Measurements from ENCODE around the gene IL25.
A peak's percentile ranks its signal among the peaks of the same experiment; 100 is the strongest.
"Not testable (repeated sequence)": the region's sequence is repeated elsewhere in the genome, so short reads cannot be mapped to it uniquely, and the experiment has no call there.

IL25 gene

DNA sequence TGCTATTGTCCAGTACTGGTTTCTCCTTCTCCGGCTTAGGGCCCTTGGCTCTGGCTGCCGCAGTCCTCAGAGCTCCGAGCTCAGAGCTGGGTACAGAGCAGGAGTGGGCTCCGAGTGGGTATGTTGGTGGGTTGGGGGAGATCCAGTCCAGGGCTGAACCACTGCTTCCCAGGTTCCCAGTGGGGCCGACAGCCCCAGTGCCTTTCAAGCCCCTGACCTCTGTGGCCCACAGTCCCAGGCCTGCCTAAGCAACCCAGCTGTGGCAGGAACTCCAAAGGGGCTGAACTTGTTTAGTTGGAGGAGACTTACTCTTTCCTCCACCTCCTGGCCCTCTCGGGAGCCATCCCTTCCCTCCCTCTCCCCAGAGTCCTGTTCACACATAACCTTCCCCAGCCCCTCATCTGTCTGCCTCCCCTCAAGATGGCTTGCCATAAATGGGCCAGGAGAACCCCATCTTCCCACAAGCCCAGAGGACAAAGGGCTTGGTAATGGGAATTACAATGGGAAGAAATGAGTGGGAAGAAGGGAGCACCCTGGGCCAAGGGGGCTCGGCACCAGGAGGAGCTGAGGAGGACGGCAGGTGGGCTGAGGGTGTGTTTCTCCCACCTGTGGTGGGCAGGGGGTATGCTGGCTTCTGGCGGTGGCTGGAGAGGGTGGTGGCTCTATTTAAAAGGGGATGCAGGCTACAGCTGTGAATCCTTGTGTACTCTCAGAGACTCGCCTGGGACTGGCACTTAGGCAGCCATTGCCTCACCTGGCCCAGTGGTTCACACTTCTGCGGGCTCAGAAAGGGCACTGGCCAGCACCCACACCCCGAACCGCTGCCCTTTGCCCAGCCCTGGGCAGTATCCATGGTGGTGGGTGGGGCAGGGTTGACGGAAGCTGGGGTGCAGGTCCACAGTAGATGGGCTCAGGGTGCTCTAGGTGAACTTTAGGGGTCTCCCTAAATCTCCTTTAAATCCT lies 39.2 kb downstream of the IL25 start:
- H3K27ac Mint-ChIP-seq: no peak overlapping the region

DNA sequence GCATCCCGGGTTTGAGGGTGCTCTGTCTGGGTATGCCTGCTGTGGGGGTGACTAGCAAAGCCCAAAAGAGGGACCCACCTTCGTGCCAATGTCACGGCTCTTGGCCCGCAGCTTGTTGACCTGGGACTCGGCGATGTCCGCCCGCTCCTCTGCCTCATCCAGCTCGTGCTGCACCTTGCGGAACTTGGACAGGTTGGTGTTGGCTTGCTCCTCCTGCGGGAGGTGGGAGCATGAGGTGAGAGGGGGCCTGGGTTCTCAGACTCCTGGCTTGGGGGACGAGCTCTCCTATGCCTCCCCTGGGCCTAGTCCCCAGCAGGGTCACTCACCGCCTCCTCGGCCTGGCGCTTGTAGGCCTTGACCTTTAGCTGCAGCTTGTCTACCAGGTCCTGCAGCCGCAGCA lies 41.1 kb downstream of the IL25 start:
- Mint-ChIP-seq H3K36me3 (ENCODE audit: low read depth) (no peaks in the 10 kb centered on the region), H3K4me1 (ENCODE audit: low read depth) (no peaks in the 10 kb centered on the region), H3K27me3 (peaks cover 3% of the 10 kb centered on the region), H3K27ac (no peak overlapping the region), H3K4me3 (no peak overlapping the region), H3K9me3 (no peaks in the 10 kb centered on the region)
- DNase-seq: no peak

More for the DNA sequence above, 39.2 kb downstream of the IL25 start:
- no peaks in the 10 kb centered on the region for H3K36me3 Mint-ChIP-seq (ENCODE audit: low read depth)
- no peak for DNase-seq
- no peaks in the 10 kb centered on the region for H3K9me3 Mint-ChIP-seq
- peaks cover 4% of the 10 kb centered on the region for H3K27me3 Mint-ChIP-seq
- H3K4me1 Mint-ChIP-seq (ENCODE audit: low read depth): no peaks in the 10 kb centered on the region
- no peak overlapping the region for H3K4me3 Mint-ChIP-seq

DNA sequence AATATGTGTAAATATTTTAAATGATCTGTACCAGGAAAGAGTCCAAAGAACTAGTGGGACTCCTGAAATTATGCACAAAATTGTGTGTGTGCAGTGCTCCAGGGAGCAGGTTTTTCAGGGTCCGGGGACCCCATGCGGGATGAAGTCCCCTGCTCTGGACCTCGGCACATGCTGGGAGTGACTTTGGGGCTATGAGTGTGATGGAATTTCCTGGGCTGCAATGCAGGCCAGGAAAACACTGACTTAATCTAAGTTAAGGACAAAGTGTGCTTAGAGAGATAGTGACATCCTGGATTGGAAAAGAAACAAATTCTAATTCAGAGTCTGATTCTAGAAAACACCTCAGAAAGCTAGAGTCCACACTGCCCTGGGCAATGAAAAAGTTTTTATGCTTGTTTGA lies 41.6 kb downstream of the IL25 start:
- Mint-ChIP-seq H3K27me3 (peaks cover 3% of the 10 kb centered on the region), H3K9me3 (no peaks in the 10 kb centered on the region), H3K4me1 (ENCODE audit: low read depth) (no peaks in the 10 kb centered on the region), H3K4me3 (no peak overlapping the region), H3K27ac (no peak overlapping the region), H3K36me3 (ENCODE audit: low read depth) (no peaks in the 10 kb centered on the region)
- no peak for DNase-seq

DNA sequence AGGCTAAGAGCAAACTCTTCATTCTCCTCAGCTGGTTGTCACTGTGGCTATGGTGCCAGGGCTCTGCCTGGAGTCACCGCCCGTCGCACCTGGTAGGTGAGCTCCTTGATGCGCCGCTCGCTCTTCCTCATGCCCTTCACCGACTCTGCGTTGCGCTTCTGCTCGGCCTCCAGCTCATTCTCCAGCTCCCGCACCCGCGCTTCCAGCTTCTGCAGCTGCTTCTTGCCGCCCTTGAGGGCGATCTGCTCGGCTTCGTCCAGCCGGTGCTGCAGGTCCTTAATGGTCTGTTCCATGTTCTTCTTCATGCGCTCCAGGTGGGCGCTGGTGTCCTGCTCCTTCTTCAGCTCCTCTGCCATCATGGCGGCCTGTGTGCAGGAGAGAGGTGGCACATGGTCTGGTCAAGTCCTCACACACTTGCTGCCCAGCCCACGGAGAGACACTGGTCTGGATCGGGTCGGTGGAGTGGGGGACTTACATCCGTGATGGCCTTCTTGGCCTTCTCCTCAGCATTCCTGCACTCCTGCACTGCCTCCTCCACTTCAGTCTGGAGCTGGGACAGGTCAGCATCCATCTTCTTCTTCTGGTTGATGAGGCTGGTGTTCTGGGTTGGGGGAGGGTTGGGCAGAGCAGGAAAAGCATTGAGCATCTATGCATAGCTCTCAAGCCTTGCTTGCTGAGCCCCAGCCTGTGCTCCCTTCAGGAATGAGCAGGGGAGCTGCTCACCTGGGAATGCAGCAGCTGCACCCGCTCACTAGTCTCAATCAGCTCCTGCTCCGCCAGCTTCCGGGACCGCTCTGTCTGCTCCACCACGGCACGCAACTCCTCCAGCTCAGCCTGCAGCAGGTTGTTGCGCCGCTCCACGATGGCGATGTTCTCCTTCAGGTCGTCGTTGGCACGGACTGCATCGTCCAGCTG lies 42.6 kb downstream of the IL25 start:
- no peak overlapping the region for H3K27ac Mint-ChIP-seq
- H3K9me3 Mint-ChIP-seq: no peaks in the 10 kb centered on the region
- peaks cover 3% of the 10 kb centered on the region for H3K27me3 Mint-ChIP-seq
- no peaks in the 10 kb centered on the region for H3K4me1 Mint-ChIP-seq (ENCODE audit: low read depth)
- DNase-seq: no peak
- no peaks in the 10 kb centered on the region for H3K36me3 Mint-ChIP-seq (ENCODE audit: low read depth)
- no peak overlapping the region for H3K4me3 Mint-ChIP-seq

DNA sequence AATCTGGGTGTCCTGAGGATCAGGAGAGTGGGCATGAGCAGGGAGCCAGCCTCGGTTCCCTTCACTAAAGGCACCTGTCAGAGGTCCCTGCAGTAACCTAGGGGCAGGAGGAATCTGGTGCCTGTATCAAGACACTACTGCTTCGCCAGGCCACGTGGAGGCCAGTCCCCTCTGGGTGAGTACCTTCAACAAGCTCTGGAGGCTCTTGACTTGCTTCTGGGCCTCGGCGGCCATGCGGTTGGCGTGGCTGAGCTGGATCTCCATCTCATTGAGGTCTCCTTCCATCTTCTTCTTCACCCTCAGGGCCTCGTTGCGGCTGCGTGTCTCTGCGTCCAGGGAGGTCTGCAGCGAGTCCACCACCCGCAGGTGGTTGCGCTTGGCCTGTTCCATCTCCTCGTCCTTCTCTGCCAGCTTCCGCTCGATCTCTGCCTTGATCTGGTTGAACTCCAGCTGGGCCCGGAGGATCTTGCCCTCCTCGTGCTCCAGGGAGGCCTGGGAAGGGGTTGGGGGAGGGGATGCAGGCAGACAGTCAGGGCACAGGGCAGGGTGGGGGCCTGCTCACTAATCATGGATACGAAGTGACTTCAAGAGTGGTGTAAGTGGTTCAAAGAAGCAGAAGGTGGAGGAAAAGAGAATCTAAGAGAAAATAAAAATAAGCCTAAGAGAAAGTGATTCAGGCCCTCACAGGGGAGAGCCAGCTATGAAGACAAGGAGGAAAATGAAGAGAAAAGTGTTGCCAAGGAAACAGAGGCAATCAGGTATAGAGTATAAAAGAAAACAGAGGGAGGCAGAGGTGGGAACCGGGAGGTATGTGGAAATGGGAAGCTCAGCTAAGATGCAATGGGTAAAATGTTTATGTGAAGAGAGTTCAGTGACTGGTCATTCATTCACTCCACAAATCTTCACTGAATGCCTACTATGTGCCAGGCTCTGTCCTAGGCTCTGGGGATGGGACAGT lies 43.5 kb downstream of the IL25 start:
- Mint-ChIP-seq H3K27ac (no peak overlapping the region), H3K36me3 (ENCODE audit: low read depth) (no peaks in the 10 kb centered on the region), H3K9me3 (no peaks in the 10 kb centered on the region), H3K4me1 (ENCODE audit: low read depth) (peaks cover 3% of the 10 kb centered on the region), H3K27me3 (peaks cover 3% of the 10 kb centered on the region), H3K4me3 (no peak overlapping the region)
- no peak for DNase-seq

DNA sequence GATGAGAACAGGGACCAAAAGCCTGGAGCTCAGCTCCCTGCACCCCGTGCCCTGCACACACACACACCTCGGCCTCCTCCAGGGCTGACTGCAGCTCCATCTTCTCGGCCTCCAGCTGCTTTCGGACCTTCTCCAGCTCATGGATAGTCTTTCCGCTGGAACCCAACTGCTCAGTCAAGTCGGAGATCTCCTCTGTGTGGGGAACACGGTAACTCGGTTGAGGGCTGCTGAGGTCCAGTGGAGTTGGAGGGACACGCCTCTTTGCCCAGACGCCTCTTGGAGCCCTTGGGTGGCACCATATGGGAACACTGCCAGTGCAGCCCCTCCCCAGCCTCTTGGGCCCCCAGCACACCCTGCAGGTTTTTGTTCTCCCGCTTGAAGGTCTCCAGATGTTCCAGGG lies 44.2 kb downstream of the IL25 start:
- H3K27me3 Mint-ChIP-seq: peaks cover 3% of the 10 kb centered on the region

DNA sequence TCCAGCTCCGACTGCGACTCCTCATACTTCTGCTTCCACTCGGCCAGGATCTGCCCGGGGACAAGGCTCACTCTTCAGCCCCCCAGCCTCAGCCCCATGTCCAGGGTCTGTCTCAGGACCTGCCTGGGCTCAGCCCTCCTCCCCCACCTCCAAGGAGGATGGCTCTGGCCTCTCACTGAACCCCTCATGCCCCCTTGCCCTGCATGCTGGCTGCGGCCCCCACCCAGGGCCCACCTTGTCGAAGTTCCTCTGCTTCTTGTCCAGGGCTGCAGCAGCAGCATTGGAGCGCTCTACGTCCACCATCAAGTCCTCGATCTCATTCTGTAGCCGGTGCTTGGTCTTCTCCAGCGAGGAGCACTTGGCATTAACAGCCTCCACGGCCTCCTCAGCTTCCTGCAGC lies 44.7 kb downstream of the IL25 start:
- H3K4me3 Mint-ChIP-seq; H3K36me3 Mint-ChIP-seq (ENCODE audit: low read depth); H3K27ac Mint-ChIP-seq; H3K9me3 Mint-ChIP-seq; H3K27me3 Mint-ChIP-seq; DNase-seq: not testable (repeated sequence)
- H3K4me1 Mint-ChIP-seq (ENCODE audit: low read depth): peaks cover 12% of the 10 kb centered on the region

More for the DNA sequence above, 44.2 kb downstream of the IL25 start:
- Mint-ChIP-seq H3K4me1 (ENCODE audit: low read depth) (peaks cover 9% of the 10 kb centered on the region), H3K9me3 (no peaks in the 10 kb centered on the region), H3K4me3 (no peak overlapping the region), H3K27ac (no peak overlapping the region), H3K36me3 (ENCODE audit: low read depth) (no peaks in the 10 kb centered on the region)
- no peak for DNase-seq

DNA sequence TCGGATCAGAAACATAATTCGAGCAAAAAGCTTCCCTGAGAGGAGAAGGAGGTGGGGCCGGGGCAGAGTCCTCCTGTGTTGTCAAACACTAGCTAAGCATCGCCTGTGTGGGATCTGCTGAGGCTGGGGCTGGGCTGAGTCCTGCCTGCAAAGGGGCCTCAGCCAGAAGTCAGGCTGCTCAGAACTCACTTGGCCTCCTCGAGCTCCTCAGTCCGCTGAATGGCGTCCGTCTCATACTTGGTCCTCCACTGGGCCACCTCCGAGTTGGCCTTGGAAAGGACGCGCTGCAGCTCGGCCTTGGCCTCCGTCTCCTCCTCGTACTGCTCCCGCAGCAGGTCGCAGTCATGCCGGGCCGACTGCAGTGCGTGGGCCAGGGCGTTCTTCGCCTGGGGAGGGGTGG lies 45.4 kb downstream of the IL25 start:
- no peak for DNase-seq
- Mint-ChIP-seq H3K36me3 (ENCODE audit: low read depth) (no peaks in the 10 kb centered on the region), H3K4me1 (ENCODE audit: low read depth) (peaks cover 12% of the 10 kb centered on the region), H3K4me3 (no peak overlapping the region), H3K9me3 (no peaks in the 10 kb centered on the region), H3K27me3 (peaks cover 3% of the 10 kb centered on the region), H3K27ac (no peak overlapping the region)

DNA sequence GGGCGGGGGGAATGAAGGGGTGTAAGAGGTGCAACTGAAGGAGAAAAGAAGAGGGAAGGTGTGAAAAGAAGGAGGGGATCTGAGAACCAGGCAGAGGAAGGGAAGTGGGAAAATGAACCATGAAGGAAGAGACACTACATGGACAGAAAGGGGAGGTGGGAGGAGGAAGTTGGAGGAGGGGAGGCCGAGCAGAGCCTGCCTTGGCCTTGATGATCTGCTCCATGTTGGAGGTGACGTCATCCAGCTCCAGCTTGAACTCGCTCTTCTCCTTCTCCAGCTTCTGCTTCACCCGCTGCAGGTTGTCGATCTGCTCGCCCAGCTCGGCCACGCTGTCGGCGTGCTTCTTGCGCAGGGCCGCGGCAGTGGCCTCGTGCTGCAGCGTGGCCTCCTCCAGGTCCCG lies 47.0 kb downstream of the IL25 start:
- H3K27ac Mint-ChIP-seq; H3K36me3 Mint-ChIP-seq (ENCODE audit: low read depth); H3K9me3 Mint-ChIP-seq; H3K4me3 Mint-ChIP-seq; DNase-seq; H3K27me3 Mint-ChIP-seq: not testable (repeated sequence)
- H3K4me1 Mint-ChIP-seq (ENCODE audit: low read depth): peaks cover 12% of the 10 kb centered on the region

DNA sequence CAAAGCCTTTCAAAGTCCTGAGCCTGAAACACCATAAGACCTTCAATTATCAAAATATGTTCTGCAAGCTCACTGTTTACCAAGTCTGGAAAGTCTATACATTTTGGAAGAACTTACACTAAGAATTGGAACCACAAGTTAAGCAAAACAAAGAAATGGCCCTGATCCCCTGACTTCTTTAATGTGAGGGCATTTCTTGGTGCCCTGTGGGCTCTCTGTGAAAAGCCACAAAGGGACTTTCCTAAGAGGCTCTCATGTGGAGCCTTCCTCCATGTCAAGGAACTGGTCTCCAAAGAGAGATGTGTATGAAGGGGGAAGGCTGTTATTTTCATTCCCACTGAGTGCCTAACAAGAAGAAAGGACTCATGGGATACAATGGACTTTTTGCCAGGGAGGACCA lies 49.0 kb downstream of the IL25 start:
- Mint-ChIP-seq H3K27ac (peak overlapping the region; percentile 42), H3K9me3 (no peaks in the 10 kb centered on the region), H3K27me3 (peaks cover 3% of the 10 kb centered on the region), H3K4me3 (no peak overlapping the region), H3K4me1 (ENCODE audit: low read depth) (peaks cover 12% of the 10 kb centered on the region), H3K36me3 (ENCODE audit: low read depth) (no peaks in the 10 kb centered on the region)
- no peak for DNase-seq

DNA sequence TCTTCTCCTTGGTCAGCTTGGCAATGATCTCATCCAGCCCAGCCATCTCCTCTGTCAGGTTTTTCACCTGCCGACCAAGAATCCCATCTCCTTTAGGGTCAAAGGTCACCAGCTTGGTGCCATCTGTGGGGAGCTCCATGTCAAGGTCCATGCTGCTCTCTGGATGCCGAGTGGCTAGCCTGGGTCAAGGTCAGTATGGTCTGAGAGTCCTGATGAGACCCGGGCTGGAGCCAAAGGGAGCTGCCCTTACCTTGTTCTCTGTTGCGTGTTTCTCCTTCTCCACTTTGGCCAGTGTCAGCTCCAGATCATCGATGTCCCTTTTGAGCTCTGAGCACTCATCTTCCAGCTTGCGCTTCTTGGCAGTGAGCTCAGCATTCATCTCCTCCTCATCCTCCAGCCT lies 51.0 kb downstream of the IL25 start:
- DNase-seq: no peak
- no peak overlapping the region for H3K4me3 Mint-ChIP-seq
- H3K27ac Mint-ChIP-seq: no peak overlapping the region
- H3K27me3 Mint-ChIP-seq: no peaks in the 10 kb centered on the region
- no peaks in the 10 kb centered on the region for H3K36me3 Mint-ChIP-seq (ENCODE audit: low read depth)
- peaks cover 12% of the 10 kb centered on the region for H3K4me1 Mint-ChIP-seq (ENCODE audit: low read depth)
- H3K9me3 Mint-ChIP-seq: no peaks in the 10 kb centered on the region

DNA sequence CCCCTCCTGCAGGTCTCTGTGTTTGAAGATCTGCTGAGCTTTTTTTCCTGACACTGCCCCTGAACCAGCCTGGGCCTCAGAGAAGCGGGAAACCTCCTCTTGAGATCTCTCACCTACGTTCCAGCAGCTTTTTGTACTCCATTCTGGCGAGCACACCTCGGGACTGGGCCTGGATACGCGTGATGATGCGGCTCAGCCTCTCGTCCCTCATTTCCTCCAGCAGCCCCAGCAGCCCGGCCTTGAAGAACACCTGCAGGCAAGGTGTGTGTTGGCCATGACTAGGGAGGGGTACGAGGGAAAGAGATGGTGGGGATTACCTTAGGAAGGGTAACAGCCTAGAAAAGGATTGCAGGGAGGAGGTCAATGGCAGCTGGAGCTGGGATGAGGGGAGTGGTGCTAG lies 52.6 kb downstream of the IL25 start:
- Mint-ChIP-seq H3K27ac (no peak overlapping the region), H3K36me3 (ENCODE audit: low read depth) (no peaks in the 10 kb centered on the region), H3K9me3 (no peaks in the 10 kb centered on the region), H3K4me1 (ENCODE audit: low read depth) (peaks cover 12% of the 10 kb centered on the region), H3K27me3 (no peaks in the 10 kb centered on the region), H3K4me3 (no peak overlapping the region)
- no peak for DNase-seq

DNA sequence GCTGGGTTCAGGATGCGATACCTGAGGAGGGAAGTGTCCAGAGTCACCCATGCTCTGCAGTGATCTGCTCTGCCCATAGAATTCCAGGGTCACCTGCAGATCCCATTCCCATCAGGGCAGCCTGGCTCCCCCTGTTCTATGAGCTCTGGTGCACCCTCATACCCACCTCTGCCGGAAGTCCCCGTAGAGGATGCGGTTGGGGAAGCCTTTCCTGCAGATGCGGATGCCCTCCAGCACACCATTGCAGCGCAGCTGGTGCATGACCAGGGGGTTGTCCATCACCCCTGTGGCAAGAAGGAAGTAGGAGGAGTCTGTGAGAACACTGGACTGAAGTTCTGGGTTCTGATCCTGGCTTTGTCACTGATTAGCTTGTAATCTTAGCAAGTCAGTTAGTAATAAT lies 53.2 kb downstream of the IL25 start:
- H3K27ac Mint-ChIP-seq: not testable (repeated sequence)

More for the DNA sequence above, 53.2 kb downstream of the IL25 start:
- DNase-seq; H3K36me3 Mint-ChIP-seq (ENCODE audit: low read depth); H3K9me3 Mint-ChIP-seq; H3K4me3 Mint-ChIP-seq; H3K27me3 Mint-ChIP-seq: not testable (repeated sequence)
- peaks cover 12% of the 10 kb centered on the region for H3K4me1 Mint-ChIP-seq (ENCODE audit: low read depth)
